HepG2 (cell line): Measurements from ENCODE around the gene SGMS1. TPM values are rescaled to one million over a fixed set of nuclear protein-coding genes. Genes with fewer than 3 reads are reported as not detected.

ENCODE experiments used
- ATAC-seq: fragments of 200-7000 bp; cut with Tn5 transposase; 3 replicates; pipeline ENCODE4 v1.9.1; 2020; ENCODE audit warnings: mild to moderate bottlenecking, moderate library complexity
- BruUV-seq: library from RNA; stranded (reverse); fragments of 400-500 nt; replicated peaks from 2 replicates; lab custom pipeline; 2021; lab: Mats Ljungman, UMichigan
- CTCF ChIA-PET: fragments of 300-600 bp; formaldehyde crosslinking; extraction: SDS; loops from one replicate; lab custom pipeline; 2021; ENCODE audit warnings: low total read pairs, inconsistent platforms, low intra/inter-chr PET ratio; lab: Yijun Ruan, JAX
- POLR2A ChIA-PET: fragments of 350-600 bp; sonication (Branson Sonifier 250); formaldehyde crosslinking; loops from one replicate; lab custom pipeline; 2020; ENCODE audit warnings: antibody characterized with exemption, inconsistent platforms; lab: Yijun Ruan, JAX
- DNase-seq: peaks from one replicate; pipeline ENCODE4 v3.0.0-alpha.2; 2015; ENCODE audit warnings: low spot score
- FAIRE-seq: peaks from 3 replicates; lab custom pipeline; 2011; peaks lifted over from hg19 to GRCh38; lab: Jason Lieb, UNC
- H2AFZ ChIP-seq: one replicate; pipeline ENCODE4 v1.6.1; 2011; ENCODE audit warnings: low read length, inconsistent platforms
- H3K27ac ChIP-seq: fragments of 300-600 bp; 3 replicates; pipeline ENCODE4 v1.8.0; 2011; ENCODE audit warnings: mixed run types, mild to moderate bottlenecking, mixed read lengths, low read length, inconsistent platforms; ENCODE audit not compliant: insufficient read depth; ENCODE audit errors: extremely low read length
- H3K27me3 ChIP-seq, 2 experiments: fragments of 200-600 bp in 1 of 2; 2 replicates in 1 of 2; 3 replicates in 1 of 2; pipeline versions ENCODE4 v1.6.0 to v1.8.0; 2011; ENCODE audit warnings: low read length in 2 of 2, mild to moderate bottlenecking in 2 of 2, moderate library complexity in 2 of 2, inconsistent platforms in 1 of 2; ENCODE audit not compliant: insufficient read depth in 2 of 2, control insufficient read depth in 1 of 2
- H3K36me3 ChIP-seq, 2 experiments: fragments of 200-600 bp in 1 of 2; replicated peaks in 1 of 2; 2 replicates in 1 of 2; 3 replicates in 1 of 2; pipeline versions ENCODE4 v1.5.1 to v1.8.0; 2011; ENCODE audit warnings: low read length in 2 of 2, inconsistent platforms in 1 of 2; ENCODE audit not compliant: insufficient read depth in 2 of 2, control insufficient read depth in 1 of 2
- H3K4me1 ChIP-seq: 2 replicates; pipeline ENCODE4 v1.5.1; 2012; ENCODE audit warnings: low read length, inconsistent platforms; ENCODE audit not compliant: insufficient read depth
- H3K4me2 ChIP-seq: 2 replicates; pipeline ENCODE4 v1.6.0; 2011; ENCODE audit warnings: low read depth, low read length, inconsistent platforms
- H3K4me3 ChIP-seq, 3 experiments: fragments of 200-600 bp in 1 of 3; sonication (generic), shearing (Covaris generic) in 1 of 3; replicated peaks in 1 of 3; 2 replicates each; pipeline ENCODE4 v1.5.1; 2011 to 2016; ENCODE audit warnings: low read length in 3 of 3, inconsistent platforms in 2 of 3, low read depth in 2 of 3, mild to moderate bottlenecking in 2 of 3, control low read depth in 1 of 3, mixed read lengths in 1 of 3; ENCODE audit not compliant: insufficient read depth in 1 of 3
- H3K79me2 ChIP-seq: one replicate; pipeline ENCODE4 v1.6.1; 2011; ENCODE audit warnings: low read length, inconsistent platforms; ENCODE audit not compliant: insufficient read depth
- H3K9ac ChIP-seq: 2 replicates; pipeline ENCODE4 v1.6.0; 2011; ENCODE audit warnings: mild to moderate bottlenecking, low read depth, low read length, inconsistent platforms; ENCODE audit not compliant: insufficient read depth
- H3K9me3 ChIP-seq: 2 replicates; pipeline ENCODE4 v1.5.1; 2012; ENCODE audit warnings: mild to moderate bottlenecking, low read length
- H4K20me1 ChIP-seq: 2 replicates; pipeline ENCODE4 v1.6.0; 2011; ENCODE audit warnings: inconsistent platforms, mild to moderate bottlenecking, low read length, moderate library complexity; ENCODE audit not compliant: insufficient read depth
- CHCHD3 ChIP-seq: sonication (generic); formaldehyde crosslinking; IDR thresholded peaks from 2 replicates; pipeline ENCODE4 v1.8.0; 2022; ENCODE audit warnings: mild to moderate bottlenecking, missing genetic modification reagents, moderate library complexity
- POLR2A ChIP-seq, 2 experiments: IDR thresholded peaks; 2 replicates each; pipeline ENCODE4 v1.6.1; 2011; ENCODE audit warnings: low read depth in 2 of 2, low read length in 2 of 2, mild to moderate bottlenecking in 1 of 2, moderate library complexity in 1 of 2; ENCODE audit not compliant: insufficient read depth in 1 of 2
- RARA ChIP-seq: IDR thresholded peaks from 2 replicates; pipeline ENCODE4 v1.6.1; 2016; ENCODE audit warnings: missing genetic modification reagents, missing compliant biosample characterization
- SOX13 ChIP-seq, 3 experiments: fragments of 450-650 bp in 1 of 3; sonication (generic) in 1 of 3; formaldehyde crosslinking in 1 of 3; IDR thresholded peaks in 2 of 3; conservative IDR thresholded peaks in 1 of 3; 2 replicates each; pipeline versions ENCODE4 v1.5.0 to v1.6.1; 2016 to 2020; ENCODE audit warnings: antibody characterized with exemption in 1 of 3, mild to moderate bottlenecking in 1 of 3, missing compliant biosample characterization in 1 of 3, missing genetic modification reagents in 1 of 3, moderate library complexity in 1 of 3
- TCF12 ChIP-seq, 2 experiments: fragments of 450-650 bp in 1 of 2; sonication (generic) in 1 of 2; formaldehyde crosslinking in 1 of 2; IDR thresholded peaks; 2 replicates each; pipeline versions ENCODE4 v1.6.1 to v1.8.0; 2017 to 2022; ENCODE audit warnings: antibody characterized with exemption in 1 of 2, mild to moderate bottlenecking in 1 of 2, missing genetic modification reagents in 1 of 2, moderate library complexity in 1 of 2
- TEAD3 ChIP-seq: optimal IDR thresholded peaks from 2 replicates; pipeline ENCODE3; 2016; ENCODE audit warnings: borderline replicate concordance
- UBTF ChIP-seq: sonication (generic); formaldehyde crosslinking; IDR thresholded peaks from 2 replicates; pipeline ENCODE4 v1.4.0; 2020; ENCODE audit warnings: mild to moderate bottlenecking, missing genetic modification reagents
- ZBTB33 ChIP-seq: sonication (generic); formaldehyde crosslinking; IDR thresholded peaks from 2 replicates; pipeline ENCODE4 v1.4.0; 2020; ENCODE audit warnings: missing genetic modification reagents
- ZMYM2 ChIP-seq: sonication (generic); formaldehyde crosslinking; IDR thresholded peaks from 2 replicates; pipeline ENCODE4 v1.8.0; 2022; ENCODE audit warnings: mild to moderate bottlenecking, missing genetic modification reagents
- ZNF496 ChIP-seq: sonication (generic); formaldehyde crosslinking; IDR thresholded peaks from 2 replicates; pipeline ENCODE4 v1.8.1; 2023; ENCODE audit warnings: mild to moderate bottlenecking, moderate library complexity, missing genetic modification reagents; ENCODE audit not compliant: insufficient replicate concordance
- ZNF614 ChIP-seq: IDR thresholded peaks from 2 replicates; pipeline ENCODE4 v1.6.1; 2018; ENCODE audit warnings: missing biosample characterization, missing genetic modification reagents, inconsistent platforms, borderline replicate concordance
- ZSCAN22 ChIP-seq: sonication (generic); formaldehyde crosslinking; IDR thresholded peaks from 2 replicates; pipeline ENCODE4 v1.4.0; 2020; ENCODE audit warnings: mild to moderate bottlenecking, missing genetic modification reagents
- WGBS: methylation state at CpG from one replicate; pipeline ENCODE4 v1.1.6; 2017; ENCODE audit warnings: low lambda C conversion rate; 5-methylcytosine and 5-hydroxymethylcytosine counted together
- in situ Hi-C: cut with HindIII; loops from 2 replicates; pipeline ENCODE4 v1.10.0; 2017; ENCODE audit warnings: low pct_unique_long_range_greater_than_20kb; ENCODE audit not compliant: extremely low pct_ligation_motif_present
- intact Hi-C: fragments of 100-400 bp; cut with micrococcal nuclease; formaldehyde crosslinking; loops from one replicate; pipeline ENCODE4 v1.10.0; 2022; ENCODE audit not compliant: unreplicated experiment
- polyA plus RNA-seq, 8 experiments: library from polyadenylated mRNA; depleted of rRNA in 3 of 8; stranded (reverse) in 7 of 8; unstranded in 1 of 8; fragments of >200 nt; fragmentation: Illumina TruSeq in 4 of 8; extraction: Trizol in 4 of 8; gene quantifications; 2 replicates each; pipeline versions ENCODE4 v1.2.1 to v1.2.3, GENCODE V29; 2011 to 2016; ENCODE audit warnings: low read depth in 4 of 8, missing spikeins in 1 of 8, mixed read lengths in 1 of 8; ENCODE audit not compliant: insufficient read depth in 1 of 8
- total RNA-seq, 5 experiments: library from RNA; depleted of rRNA; stranded (reverse); fragments of >200 nt; fragmentation: Illumina TruSeq; extraction: Trizol; gene quantifications; 2 replicates each; pipeline ENCODE4 v1.2.3, GENCODE V29; 2016; ENCODE audit warnings: low read depth in 1 of 5
- TF ChIP-seq, protein P1 (sequence below): sonication (generic); formaldehyde crosslinking; IDR thresholded peaks from 2 replicates; pipeline ENCODE4 v1.9.0; 2021; ENCODE audit warnings: missing genetic modification reagents, borderline replicate concordance
- TF ChIP-seq, protein P2 (sequence below): IDR thresholded peaks from 2 replicates; pipeline ENCODE4 v1.6.1; 2016; ENCODE audit warnings: mild to moderate bottlenecking

SGMS1 gene
- total and polyA plus RNA-seq, 2 of the 13 experiments (the other 11 are each of a cell fraction or from before 2014, with no cell fraction given) = 6.5 to 15.1 TPM

GRCh38 chr10:50407076-50407801 is 216.5 kb downstream of the SGMS1 start (continued):
- TF ChIP-seq ZBTB33 (CRISPR knock-in tag) (peak; percentile 96), ZNF496 (CRISPR knock-in tag) (no peak), POLR2A (IDR thresholded peaks at IDR 0.05; ENCODE audit: insufficient read depth in 1 of 2, low read depth in 2 of 2, low read length in 2 of 2) (no peak), RARA (CRISPR knock-in tag) (peak; percentile 37; the same call in 1 of the 2 replicates)
- TF ChIP-seq, protein P1, sequence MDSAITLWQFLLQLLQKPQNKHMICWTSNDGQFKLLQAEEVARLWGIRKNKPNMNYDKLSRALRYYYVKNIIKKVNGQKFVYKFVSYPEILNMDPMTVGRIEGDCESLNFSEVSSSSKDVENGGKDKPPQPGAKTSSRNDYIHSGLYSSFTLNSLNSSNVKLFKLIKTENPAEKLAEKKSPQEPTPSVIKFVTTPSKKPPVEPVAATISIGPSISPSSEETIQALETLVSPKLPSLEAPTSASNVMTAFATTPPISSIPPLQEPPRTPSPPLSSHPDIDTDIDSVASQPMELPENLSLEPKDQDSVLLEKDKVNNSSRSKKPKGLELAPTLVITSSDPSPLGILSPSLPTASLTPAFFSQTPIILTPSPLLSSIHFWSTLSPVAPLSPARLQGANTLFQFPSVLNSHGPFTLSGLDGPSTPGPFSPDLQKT (CRISPR knock-in tag) = no peak
- TF ChIP-seq, protein P2, sequence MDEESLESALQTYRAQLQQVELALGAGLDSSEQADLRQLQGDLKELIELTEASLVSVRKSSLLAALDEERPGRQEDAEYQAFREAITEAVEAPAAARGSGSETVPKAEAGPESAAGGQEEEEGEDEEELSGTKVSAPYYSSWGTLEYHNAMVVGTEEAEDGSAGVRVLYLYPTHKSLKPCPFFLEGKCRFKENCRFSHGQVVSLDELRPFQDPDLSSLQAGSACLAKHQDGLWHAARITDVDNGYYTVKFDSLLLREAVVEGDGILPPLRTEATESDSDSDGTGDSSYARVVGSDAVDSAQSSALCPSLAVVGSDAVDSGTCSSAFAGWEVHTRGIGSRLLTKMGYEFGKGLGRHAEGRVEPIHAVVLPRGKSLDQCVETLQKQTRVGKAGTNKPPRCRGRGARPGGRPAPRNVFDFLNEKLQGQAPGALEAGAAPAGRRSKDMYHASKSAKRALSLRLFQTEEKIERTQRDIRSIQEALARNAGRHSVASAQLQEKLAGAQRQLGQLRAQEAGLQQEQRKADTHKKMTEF = no peak

DNA sequence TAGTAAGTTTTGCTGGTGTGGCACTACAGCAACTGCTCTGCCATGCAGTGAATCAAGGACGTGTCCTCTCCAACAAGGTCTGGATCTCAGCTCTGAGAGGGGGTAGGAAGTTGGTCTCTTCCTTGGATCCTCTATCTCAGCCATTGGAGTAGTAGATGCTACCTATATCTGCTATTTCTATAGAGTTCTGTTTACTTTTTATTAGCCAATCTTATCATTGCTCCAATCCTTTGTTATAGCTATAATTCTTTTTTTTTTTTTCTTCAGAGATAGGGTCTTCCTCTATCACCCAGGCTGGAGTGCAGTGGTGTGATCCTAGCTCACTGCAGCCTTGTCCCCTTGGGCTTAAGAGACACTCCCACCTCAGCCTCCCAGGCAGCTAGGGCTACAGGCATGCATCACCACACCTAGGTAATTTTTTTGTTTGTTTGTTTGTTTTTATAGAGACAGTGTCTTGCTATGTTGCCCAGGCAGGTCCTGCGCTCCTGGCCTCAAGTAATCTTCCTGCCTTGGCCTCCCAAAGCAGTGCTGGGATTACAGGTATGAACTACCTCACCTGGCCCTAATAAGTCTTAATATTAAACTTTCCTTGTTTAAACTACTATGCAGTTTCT is 217.2 kb downstream of the SGMS1 start:
- Histone ChIP-seq H3K36me3 (no peaks in the 10 kb centered on the region; a peak in 1 of 5 replicates), H4K20me1 (no peaks in the 10 kb centered on the region), H3K4me3 (no peak overlapping the region), H3K9me3 (no peaks in the 10 kb centered on the region), H3K4me2 (no peak overlapping the region), H3K9ac (no peak overlapping the region), H3K4me1 (peaks cover 34% of the 10 kb centered on the region), H3K79me2 (no peaks in the 10 kb centered on the region), H3K27ac (no peak overlapping the region), H2AFZ (no peak overlapping the region), H3K27me3 (no peaks in the 10 kb centered on the region)
- intact Hi-C loops (no loop called here), in situ Hi-C loops (no loop called here)
- ChIA-PET CTCF (no interaction called here), POLR2A (no interaction called here)
- ATAC-seq = no peak
- no peak for DNase-seq
- 90% methylated on average over 2 of the region's 2 CpGs for WGBS
- FAIRE-seq = no peak
- BruUV-seq = no TSS peak
- TF ChIP-seq ZMYM2 = no peak
- no peak for TF ChIP-seq SOX13 (IDR thresholded peaks at IDR 0.05)
- TF ChIP-seq SOX13 (CRISPR knock-in tag; conservative IDR thresholded peaks at IDR 0.05 in 1 of 2, IDR thresholded peaks at IDR 0.05 in 1 of 2) = no peak
- TF ChIP-seq TEAD3 (CRISPR knock-in tag) = no peak
- TF ChIP-seq UBTF (CRISPR knock-in tag) = no peak
- no peak for TF ChIP-seq TCF12 (IDR thresholded peaks at IDR 0.05)
- no peak for TF ChIP-seq TCF12 (CRISPR knock-in tag; IDR thresholded peaks at IDR 0.05)
- no peak for TF ChIP-seq CHCHD3 (CRISPR knock-in tag)
- no peak for TF ChIP-seq ZNF614 (CRISPR knock-in tag)
- no peak for TF ChIP-seq ZSCAN22 (CRISPR knock-in tag)
